ENCODE results near the gene NAV1. TPM values are rescaled to one million over a fixed set of nuclear protein-coding genes. Genes with fewer than 3 reads are reported as not detected.

The NAV1 gene
- total and polyA plus RNA-seq, 9 of the 15 experiments (the other 6 are each of a cell fraction or from before 2014, with no cell fraction given): 0.91 to 16.8 (median 3.2) TPM

- TF ChIP-seq, protein P1, sequence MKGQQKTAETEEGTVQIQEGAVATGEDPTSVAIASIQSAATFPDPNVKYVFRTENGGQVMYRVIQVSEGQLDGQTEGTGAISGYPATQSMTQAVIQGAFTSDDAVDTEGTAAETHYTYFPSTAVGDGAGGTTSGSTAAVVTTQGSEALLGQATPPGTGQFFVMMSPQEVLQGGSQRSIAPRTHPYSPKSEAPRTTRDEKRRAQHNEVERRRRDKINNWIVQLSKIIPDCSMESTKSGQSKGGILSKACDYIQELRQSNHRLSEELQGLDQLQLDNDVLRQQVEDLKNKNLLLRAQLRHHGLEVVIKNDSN (CRISPR knock-in tag; IDR thresholded peaks at IDR 0.05): peak; percentile 73
- TF ChIP-seq MEF2D (tag; conservative IDR thresholded peaks at IDR 0.05; ENCODE audit: low read depth): 0 out of 2 replicates have a peak, but pooled peaks have one; percentile 39
- TF ChIP-seq RBFOX2 (IDR thresholded peaks at IDR 0.05; ENCODE audit: low read depth, low read length): 0 out of 2 replicates have a peak, but pooled peaks have one; percentile 31
- TF ChIP-seq, protein P2, sequence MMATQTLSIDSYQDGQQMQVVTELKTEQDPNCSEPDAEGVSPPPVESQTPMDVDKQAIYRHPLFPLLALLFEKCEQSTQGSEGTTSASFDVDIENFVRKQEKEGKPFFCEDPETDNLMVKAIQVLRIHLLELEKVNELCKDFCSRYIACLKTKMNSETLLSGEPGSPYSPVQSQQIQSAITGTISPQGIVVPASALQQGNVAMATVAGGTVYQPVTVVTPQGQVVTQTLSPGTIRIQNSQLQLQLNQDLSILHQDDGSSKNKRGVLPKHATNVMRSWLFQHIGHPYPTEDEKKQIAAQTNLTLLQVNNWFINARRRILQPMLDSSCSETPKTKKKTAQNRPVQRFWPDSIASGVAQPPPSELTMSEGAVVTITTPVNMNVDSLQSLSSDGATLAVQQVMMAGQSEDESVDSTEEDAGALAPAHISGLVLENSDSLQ (IDR thresholded peaks at IDR 0.05): peak; percentile 92
- TF ChIP-seq DMBX1 (CRISPR knock-in tag; IDR thresholded peaks at IDR 0.05; ENCODE audit: borderline replicate concordance): peak; percentile 61; the same call in 1 of the 2 replicates
- peak; percentile 92 for TF ChIP-seq MEIS2 (IDR thresholded peaks at IDR 0.05; ENCODE audit: partially characterized antibody)
- peak; percentile 48; the same call in 1 of the 2 replicates for TF ChIP-seq ZNF584 (CRISPR knock-in tag; IDR thresholded peaks at IDR 0.05; ENCODE audit: low read depth)
- no peak for TF ChIP-seq ATF1 (CRISPR knock-in tag; IDR thresholded peaks at IDR 0.05)
- peak; percentile 54 for TF ChIP-seq ATF1 (tag; IDR thresholded peaks at IDR 0.05)
- TF ChIP-seq SMAD4 (CRISPR knock-in tag; conservative IDR thresholded peaks at IDR 0.05): peak; percentile 82; the same call in 1 of the 2 replicates
- no peak for TF ChIP-seq PHB (CRISPR knock-in tag; IDR thresholded peaks at IDR 0.05)
- TF ChIP-seq EZH2 (IDR thresholded peaks at IDR 0.05; ENCODE audit: borderline replicate concordance, low read depth, low read length): no peak
- no peak for TF ChIP-seq MXD1 (CRISPR knock-in tag; IDR thresholded peaks at IDR 0.05; ENCODE audit: borderline replicate concordance, poor library complexity, severe bottlenecking)
- TF ChIP-seq, protein P3, sequence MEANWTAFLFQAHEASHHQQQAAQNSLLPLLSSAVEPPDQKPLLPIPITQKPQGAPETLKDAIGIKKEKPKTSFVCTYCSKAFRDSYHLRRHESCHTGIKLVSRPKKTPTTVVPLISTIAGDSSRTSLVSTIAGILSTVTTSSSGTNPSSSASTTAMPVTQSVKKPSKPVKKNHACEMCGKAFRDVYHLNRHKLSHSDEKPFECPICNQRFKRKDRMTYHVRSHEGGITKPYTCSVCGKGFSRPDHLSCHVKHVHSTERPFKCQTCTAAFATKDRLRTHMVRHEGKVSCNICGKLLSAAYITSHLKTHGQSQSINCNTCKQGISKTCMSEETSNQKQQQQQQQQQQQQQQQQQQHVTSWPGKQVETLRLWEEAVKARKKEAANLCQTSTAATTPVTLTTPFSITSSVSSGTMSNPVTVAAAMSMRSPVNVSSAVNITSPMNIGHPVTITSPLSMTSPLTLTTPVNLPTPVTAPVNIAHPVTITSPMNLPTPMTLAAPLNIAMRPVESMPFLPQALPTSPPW (CRISPR knock-in tag; IDR thresholded peaks at IDR 0.05): peak; percentile 26; the same call in 1 of the 2 replicates
- TF ChIP-seq, protein P4, sequence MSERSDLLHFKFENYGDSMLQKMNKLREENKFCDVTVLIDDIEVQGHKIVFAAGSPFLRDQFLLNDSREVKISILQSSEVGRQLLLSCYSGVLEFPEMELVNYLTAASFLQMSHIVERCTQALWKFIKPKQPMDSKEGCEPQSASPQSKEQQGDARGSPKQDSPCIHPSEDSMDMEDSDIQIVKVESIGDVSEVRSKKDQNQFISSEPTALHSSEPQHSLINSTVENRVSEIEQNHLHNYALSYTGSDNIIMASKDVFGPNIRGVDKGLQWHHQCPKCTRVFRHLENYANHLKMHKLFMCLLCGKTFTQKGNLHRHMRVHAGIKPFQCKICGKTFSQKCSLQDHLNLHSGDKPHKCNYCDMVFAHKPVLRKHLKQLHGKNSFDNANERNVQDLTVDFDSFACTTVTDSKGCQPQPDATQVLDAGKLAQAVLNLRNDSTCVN (CRISPR knock-in tag; IDR thresholded peaks at IDR 0.05): peak; percentile 38; the same call in 1 of the 2 replicates
- TF ChIP-seq USF2 (CRISPR knock-in tag; IDR thresholded peaks at IDR 0.05): peak; percentile 22; the same call in 1 of the 2 replicates
- TF ChIP-seq DNMT1 (IDR thresholded peaks at IDR 0.05): no peak
- TF ChIP-seq RFX5 (IDR thresholded peaks at IDR 0.05; ENCODE audit: low read depth, low read length): no peak
- TF ChIP-seq ZNF696 (CRISPR knock-in tag; conservative IDR thresholded peaks at IDR 0.05): no peak
- TF ChIP-seq SPI1 (IDR thresholded peaks at IDR 0.05; ENCODE audit: borderline replicate concordance, low read depth, low read length): no peak
Observed at GRCh38 chr1:201570886-201571624, 32.1 kb downstream of the NAV1 start (continued).

Measured in K562 (cell line).